COLO829 (cell line): ENCODE results near the gene NPLOC4.
"Not testable (repeated sequence)": the region's sequence is repeated elsewhere in the genome, so short reads cannot be mapped to it uniquely, and the experiment has no call there.

ENCODE experiments used
- DNase-seq: peaks from one replicate; pipeline ENCODE4 v3.0.0; 2012; ENCODE audit warnings: low spot score

The NPLOC4 gene

DNA sequence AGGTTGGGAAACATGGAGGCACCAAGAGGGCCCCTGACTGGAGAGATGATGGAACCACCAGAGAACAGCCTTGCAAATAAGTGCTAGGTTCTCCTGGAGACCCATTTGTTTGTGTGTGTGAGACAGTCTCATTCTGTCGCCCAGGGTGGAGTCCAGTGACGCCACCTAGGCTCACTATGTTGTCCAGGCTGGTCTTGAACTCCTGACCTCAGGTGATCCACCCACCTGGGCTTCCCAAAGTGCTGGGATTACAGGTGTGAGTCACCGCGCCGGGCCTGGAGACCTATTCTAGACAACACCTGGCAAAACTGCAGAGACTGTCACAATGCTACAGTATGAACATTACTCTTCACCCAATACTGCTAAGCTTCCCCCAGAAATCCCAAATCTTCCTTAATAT lies 1.5 kb downstream of the NPLOC4 start:
- DNase-seq: no peak

DNA sequence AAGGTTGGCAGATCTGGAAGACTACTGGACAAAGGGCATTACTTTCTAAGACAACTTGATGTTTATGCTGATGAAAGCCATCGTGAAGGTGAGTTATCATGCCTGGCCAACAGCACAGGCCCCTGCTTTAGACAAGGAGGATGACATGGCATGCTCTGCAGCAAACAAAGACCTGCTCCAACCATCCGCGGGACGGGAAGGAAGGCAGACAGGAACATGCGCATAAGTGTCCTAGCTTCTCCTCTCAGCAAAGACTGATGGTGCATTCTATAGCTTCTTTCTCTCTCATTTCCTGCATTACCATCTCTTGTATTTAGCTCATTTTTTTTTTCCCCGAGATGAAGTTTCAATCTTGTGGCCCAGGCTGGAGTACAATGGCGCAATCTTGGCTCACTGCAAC lies 5.4 kb downstream of the NPLOC4 start:
- DNase-seq: no peak

DNA sequence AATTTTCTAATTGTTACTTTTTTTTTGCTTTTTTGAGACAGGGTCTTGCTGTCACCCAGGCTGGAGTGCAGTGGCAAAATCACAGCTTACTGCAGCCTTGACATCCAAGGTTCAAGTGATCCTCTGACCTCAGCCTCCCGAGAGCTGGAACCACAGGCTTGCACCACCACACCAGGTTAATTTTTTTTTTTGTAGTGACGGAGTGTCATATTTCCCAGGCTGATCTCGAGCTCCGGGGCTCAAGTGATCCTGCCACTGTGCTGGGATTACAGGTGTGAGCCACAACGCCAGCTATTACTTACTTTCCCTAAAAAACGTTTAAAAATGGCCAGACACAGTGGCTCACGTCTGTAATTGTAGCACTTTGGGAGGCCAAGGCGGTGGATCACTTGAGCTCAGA lies 6.6 kb downstream of the NPLOC4 start:
- DNase-seq: no peak

DNA sequence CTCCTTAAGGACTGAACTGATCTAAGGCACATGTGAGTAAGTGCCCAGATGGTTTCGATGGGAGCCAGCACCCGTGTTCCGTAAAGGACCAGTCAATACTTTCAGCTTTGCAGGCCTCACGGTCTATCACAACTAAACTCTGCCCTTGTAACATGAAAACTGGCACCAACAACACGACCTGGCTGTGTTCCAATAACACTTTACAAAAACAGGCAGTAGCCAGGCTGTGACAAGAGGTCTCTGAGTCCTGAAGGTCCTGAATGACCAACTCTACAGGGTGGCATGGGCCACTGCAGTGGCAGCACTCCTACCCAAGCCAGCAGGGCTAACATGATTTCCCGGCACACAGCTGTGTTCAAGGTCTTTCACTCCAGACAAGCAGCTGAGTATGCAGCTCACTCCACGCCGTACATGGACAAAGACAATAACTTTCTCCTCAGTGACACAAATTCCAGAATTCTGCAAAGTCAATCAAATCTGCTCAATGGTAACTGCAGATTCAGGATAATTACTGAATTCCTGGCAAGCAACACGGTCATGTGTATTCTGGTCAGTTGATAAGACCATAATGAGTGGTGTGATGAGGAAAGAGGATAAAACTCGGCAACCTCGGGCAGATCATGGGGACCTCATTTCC lies 15.3 kb downstream of the NPLOC4 start:
- DNase-seq: peak; percentile 9

DNA sequence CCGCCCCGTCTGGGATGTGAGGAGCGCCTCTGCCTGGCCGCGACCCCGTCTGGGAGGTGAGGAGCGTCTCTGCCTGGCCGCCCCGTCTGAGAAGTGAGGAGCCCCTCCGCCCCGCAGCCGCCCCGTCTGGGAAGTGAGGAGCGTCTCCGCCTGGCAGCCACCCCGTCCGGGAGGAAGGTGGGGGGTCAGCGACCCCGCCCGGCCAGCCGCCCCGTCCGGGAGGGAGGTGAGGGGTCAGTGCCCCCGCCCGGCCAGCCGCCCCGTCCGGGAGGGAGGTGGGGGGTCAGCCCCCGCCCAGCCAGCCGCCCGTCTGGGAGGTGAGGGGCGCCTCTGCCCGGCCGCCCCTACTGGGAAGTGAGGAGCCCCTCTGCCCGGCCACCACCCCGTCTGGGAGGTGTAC lies 18.6 kb downstream of the NPLOC4 start:
- DNase-seq: not testable (repeated sequence)

DNA sequence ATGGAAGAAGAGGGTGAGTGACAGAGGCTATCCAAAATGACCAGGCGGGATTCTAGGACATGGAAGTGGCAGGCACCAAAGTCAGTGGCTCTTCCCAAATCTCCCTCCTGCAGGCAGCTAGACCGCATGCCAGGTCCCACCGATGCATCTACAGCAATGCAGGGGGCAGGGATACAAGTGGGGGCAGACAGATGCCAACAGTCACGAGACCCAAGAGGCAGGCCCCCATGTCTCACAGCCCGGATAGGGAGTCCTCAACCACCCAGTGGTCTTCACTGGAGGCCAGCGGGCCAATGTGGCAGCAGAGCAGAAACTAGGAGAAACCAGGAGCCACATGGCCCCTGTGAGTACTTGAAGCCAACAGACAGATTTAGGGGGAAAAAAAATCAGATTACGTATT lies 20.0 kb downstream of the NPLOC4 start:
- DNase-seq: no peak

DNA sequence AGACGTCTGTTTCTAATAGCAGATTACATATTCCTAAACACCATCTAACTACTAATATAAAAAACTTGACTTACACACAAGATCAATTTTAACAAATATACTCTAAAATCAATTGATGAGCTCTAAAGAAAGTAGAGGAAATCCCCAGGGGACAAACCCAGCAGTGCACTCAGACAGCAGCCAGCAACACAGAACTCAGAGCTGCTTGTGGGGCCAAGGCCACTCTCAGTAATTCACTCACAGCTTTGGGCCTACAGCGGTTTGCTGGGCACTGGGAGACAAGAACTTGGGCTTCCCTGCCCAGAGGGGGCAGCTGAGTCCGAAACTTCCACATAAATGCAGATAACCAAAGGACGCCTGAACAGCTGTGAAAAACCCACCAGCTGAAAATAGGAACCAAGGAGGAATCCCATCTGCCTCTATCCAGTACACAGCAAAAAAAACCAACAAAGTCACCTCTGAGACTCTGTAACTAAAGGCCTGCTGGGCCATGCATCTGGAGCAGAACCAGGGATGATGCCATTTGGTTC lies 21.4 kb downstream of the NPLOC4 start:
- no peak for DNase-seq

DNA sequence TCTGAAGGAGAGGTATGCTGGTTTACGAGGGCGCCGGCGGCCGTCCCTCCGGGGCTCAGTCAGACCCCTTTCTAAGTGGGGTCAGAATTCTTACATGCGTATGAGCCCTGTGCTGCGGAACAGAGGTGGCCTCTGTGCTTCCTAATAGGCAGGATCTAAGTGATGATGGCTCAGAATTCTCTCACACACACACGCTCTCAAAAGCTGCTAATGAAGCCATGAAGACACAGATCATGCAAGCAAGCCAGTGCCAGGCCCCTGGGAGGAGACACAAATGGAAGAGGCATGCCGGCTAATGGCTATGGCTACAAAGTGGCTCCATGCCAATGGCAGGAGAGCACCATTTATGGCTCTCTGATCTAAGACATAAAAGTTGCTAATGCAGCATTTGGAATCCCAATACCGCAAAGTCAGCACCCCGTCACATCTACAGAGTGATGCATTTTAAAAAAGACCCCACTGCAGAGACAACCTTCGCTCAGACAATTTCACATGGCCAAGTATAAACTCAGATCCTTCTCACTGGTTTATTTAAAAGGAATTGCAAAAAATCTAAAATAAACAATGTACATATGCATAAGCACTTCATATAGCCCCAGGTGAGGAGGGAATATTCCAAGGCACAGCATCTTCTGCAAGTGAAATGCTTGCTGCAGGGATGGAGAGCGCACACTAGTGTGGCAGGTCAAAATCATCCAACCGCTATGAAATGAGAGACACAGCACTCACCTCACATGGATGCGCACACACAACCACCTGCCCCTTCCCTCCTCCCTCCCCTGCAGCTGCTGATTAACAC lies 24.5 kb downstream of the NPLOC4 start:
- no peak for DNase-seq

DNA sequence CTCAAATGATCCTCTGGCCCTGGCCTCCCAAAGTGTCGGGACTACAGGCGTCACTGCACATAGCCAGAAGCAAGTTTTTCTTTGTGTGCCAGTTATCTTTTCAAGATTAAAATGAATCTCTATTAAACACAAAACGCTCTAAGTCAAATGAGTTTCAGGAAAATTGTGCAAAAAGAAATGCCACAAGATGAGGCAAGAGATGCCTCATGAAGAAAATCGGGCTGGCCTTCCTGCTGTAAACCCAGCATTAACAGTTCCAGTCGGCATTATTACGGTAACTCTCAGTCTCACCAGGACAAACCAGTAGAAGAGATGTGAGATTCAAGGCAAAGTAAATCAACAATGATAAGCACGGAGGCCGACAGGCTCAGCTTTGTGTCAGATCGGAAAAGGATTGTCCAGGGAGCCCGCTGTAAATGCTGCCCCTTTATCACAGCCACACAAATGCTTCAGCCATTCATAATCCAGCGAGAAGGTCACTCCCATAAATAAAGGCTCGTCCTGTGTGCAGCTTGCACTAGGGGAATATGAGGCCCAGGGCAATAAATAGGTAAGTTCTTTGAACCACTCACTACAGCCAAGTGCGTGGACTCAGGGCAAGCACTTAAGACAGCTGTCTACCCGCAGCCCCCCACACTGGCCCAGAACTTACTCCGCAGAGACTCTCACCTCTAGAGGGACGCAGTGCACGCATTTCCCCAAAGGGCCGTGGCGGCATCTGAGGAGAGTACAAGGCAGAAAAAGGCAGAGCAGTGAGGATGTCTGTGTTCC lies 27.2 kb downstream of the NPLOC4 start:
- no peak for DNase-seq

DNA sequence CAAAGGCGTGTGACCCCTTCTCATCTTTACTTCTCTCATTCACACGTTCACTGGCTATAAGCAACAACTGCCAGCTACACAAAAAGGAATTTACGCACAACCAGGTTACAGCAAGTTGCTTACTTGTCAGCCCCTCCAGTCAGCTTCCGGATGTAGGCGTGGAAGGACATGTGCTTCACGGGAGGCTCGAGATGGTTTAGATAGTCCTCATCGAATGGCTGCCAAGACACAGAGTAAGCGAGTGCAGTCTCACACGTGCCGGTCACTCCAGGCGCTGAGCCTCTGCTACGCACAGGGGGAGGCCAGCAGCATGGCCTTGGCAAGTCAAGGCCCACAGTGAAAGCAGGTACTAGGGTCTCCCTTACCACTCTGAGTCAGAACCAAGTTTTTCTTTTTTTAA lies 28.3 kb downstream of the NPLOC4 start:
- DNase-seq: no peak

DNA sequence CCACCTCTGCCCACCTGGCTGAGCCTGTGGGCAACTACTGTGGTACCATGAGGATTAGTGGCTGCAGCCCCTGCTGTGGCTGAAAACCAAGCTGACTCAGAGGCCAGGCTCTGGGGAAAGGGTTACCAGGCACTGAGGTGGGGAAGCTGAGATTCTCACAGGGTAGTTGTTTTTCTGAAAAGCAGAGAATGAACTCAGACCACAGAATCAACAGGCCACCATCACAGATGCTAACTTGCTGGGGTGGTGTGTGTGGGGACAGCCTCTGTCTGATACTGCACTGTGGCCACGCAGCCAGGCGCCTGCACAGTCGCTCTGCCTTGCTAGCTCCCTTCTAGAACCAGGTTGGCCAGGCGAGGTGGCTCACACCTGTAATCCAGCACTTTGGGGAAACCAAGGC lies 28.8 kb downstream of the NPLOC4 start:
- DNase-seq: no peak

DNA sequence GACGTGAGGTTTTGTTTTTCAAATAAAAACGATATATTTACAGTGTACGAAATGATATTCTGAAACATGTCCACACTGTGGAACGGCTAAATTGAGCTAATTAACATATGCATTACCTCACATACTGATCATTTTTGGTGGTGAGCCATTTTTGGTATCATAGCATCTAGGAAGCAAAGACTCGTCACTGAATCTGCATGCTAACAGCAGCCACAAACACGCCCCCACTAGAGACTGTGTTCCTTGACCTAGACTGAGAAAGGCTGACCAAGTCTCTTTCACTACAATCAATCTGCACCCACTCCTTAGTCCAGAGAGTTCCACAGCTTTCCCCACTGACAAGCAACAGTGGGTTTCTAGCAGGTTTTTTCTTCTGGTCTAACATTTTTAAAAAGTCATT lies 29.5 kb downstream of the NPLOC4 start:
- no peak for DNase-seq

DNA sequence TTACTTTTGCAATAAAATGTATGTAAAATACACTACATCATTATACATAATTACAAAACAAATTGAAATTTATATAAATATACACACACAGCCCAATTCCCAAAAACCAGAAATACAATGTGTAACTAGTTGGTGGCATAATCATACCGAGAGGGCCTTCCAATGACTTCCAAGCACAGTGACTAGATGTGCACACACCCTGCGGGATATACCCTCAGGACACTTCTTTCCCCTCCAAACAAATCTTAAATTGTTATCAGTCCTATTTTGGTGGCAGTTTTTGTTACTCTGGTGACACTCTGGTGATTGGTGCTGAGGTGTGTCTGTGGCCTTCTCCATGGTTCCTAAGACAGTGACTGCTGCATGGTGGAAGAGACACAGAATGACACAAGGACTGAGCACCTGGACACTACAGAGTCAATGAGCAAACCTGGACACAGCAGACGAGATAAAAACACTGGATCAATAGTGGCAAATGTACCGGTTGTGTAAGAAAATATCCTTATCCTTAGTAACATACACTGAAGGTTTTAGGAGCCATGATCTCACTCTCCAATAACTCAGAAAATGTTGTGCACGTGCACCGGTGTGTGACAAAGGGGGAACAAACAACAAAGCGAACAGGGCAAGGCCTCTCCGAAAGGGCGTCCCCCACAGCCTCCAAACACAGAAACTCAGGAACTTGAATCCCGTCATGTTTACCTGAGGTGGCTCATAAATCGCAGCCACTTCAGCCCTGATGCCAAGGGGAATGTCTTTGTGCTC lies 32.9 kb downstream of the NPLOC4 start:
- DNase-seq: no peak

DNA sequence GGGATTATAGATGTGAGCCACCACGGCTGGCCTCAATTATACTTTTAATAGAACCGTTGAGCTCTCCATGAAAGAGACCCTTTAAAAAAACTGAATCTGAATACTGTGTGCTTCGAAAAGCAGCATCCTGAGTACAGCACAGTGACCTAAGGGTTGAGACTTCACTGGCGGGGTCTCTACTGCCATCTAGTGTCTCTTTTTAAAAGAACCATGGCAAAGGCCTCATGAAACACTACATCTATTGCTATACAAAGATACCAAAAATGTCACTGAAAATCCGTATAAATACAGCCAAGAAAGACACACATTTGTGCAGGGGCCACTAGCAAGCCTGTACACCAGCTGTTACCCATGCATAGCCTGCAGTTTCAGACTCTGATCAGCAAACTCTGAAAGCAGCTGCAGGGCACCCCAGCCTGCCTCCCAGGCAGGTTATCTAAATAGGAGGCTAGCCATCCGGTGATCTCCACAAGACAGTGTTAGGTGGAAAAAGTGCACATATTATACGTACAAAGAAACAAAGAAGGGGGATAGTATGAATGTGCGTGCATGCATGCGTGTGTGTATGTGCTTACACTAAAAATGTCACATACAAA lies 35.3 kb downstream of the NPLOC4 start:
- DNase-seq: peak; percentile 59

DNA sequence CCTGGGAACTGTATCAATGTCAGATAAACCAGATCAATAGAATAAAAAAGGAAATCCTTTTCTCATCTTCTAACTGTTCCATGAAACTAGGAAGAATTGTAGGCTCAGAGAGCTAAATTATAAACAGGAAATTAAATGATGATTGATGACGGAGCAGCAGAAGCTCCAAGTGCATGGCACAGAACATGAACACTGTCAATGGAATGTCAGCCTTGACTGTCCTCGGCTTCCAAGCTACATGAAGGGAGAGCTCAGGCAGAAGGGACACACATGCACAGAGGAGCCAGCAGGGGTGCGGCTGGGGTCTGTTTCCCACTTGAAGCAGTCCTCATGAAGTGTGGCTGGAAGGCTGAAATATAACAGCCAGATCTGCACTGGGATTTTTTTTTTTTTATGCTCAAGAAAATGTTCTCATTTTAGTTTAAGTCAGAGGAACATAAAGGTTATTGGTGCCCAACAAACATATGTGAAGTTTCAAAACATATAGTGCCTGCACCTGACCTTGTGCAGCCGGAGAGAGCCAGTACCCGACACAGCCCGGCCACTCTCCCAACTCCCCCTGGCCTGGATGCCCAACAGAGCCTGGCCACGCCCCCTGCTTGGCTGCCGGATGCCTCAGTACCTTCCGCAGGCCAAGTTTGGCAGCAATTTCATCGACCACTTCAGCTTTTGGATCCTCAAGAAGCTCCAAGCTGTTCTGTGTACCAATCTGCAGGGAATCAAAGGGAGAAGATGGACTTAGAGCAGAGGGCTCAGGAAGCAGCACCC lies 37.0 kb downstream of the NPLOC4 start:
- DNase-seq: no peak

DNA sequence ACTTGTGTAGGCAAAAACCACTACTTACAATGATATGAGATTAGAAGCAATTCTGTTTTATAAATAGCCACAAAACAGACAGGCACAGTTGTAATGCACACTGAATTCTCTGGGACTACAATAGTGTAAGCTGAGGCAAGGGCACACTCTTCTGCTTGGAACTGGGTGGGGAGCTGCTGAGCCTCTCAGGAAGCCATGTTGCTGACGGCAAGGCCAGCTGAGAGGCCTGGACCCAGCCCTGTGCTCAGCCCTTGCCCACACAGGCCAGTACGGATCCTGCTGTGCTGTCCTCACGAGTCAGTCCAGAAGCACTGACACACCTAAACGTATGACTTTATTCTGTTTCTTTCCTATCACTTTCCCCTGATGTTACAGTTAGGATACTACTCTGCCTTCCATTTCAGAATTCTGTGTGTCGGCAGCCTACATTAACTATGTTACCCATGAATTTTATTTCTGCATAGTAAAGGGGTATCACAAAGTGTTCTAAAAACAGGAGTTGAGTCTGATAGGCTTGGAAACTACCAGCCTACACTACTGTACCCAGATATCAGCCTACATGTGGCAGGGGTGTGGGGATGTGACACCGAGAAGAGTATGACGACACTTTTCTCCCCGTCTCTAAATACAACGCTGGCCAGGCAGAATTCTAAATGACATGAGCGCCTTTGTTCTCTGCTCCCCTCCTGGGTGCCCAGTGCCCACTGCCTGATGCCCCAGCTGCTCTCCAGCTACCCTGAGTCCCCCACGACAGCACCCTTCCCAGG lies 43.6 kb downstream of the NPLOC4 start:
- DNase-seq: no peak

DNA sequence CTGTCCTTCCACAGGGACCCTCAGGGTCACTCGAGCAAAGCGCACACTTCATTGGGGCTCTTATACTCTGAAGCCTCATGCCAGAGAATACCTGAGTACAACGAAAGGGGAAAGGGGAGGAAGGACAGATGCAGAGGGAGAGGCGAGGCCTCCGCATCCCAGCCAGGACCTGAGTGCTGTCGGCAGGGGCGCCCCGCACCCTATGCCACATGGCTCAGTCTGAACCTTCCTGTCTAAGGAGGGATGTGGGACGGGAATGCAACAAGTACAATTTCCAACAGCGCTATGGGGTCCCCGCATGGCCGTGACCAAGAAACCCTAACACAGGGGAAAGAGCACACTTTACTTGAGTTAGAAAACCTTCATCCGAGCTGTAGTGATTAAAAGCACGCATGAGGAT lies 44.9 kb downstream of the NPLOC4 start:
- DNase-seq: no peak

DNA sequence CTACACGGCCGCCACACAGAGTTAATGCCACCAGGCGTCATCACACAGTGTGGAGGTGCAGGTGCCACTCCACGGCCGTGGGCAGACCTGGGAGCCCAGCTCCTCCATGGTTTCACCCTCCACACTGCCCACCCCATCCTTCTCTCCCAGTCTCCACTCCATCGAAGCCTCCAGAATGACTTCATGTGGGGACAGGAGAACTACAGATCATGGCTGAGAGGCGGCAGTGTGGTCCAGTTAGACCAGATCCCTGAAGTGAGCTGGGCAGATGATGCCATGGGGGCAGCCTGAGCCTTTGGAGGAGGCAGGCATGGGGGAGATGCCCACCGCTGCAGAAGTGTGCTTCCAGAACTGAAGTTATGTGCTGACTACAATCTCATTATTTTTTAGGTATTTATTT lies 46.8 kb downstream of the NPLOC4 start:
- DNase-seq: no peak

DNA sequence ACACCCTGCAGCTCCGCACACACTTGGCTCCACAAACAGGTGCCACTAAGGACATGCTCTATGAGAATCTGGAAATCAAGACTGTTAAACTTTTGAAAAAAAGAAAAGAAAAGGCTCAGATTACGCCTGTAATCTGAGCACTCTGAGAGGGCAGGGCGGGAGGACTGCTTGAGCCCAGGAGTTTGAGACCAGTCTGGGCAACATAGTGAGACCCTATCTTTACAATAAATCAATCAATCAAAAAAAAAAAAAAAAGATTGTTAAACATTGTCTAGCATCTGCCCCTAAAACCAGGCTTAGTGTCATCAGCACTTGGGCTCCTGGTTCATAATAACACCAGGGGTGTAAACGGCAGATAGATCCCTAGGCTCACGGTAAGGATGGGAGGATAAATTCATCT lies 47.3 kb downstream of the NPLOC4 start:
- no peak for DNase-seq

DNA sequence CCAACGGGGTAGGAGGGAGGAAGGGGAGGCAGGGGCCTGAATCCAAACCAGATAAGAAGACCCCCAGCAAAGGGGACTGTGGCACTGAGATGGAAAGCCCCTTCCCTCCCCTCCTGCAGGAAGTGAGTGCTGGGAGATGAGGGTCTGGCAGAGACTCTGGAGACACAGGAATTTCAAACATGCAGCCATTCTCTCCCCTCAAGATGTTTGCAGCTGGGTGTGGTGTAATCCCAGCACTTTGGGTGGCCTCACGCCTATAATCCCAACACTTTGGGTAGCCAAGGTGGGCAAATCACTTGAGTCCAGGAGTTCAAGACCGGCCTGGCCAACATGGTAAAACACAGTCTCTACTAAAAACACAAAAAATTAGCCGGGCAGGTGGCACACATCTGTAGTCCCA lies 50.8 kb downstream of the NPLOC4 start:
- DNase-seq: no peak
